Neural crest cell (in vitro differentiated cells): ENCODE data around the gene TCF7. TPM values are rescaled to one million over a fixed set of nuclear protein-coding genes. Genes with fewer than 3 reads are reported as not detected.
A peak's percentile ranks its signal among the peaks of the same experiment; 100 is the strongest.

Experiments used
- DNase-seq: peaks from one replicate; pipeline ENCODE4 v3.0.0; 2021; ENCODE audit warnings: low read depth, mixed read lengths, low spot score
- H3K27ac Mint-ChIP-seq: one replicate; pipeline ENCODE4 v1.8.0; 2021; ENCODE audit warnings: mild to moderate bottlenecking, mixed read lengths; ENCODE audit not compliant: unreplicated experiment
- H3K27me3 Mint-ChIP-seq: 2 replicates; pipeline ENCODE4 v1.8.0; 2021; ENCODE audit warnings: low read depth, mild to moderate bottlenecking, mixed read lengths
- H3K36me3 Mint-ChIP-seq: 2 replicates; pipeline ENCODE4 v1.8.0; 2021; ENCODE audit warnings: low read depth, mild to moderate bottlenecking, mixed read lengths
- H3K4me1 Mint-ChIP-seq: 2 replicates; pipeline ENCODE4 v1.8.0; 2021; ENCODE audit warnings: mixed read lengths
- H3K4me3 Mint-ChIP-seq: one replicate; pipeline ENCODE4 v1.8.0; 2021; ENCODE audit warnings: mild to moderate bottlenecking, mixed read lengths
- H3K9me3 Mint-ChIP-seq: 2 replicates; pipeline ENCODE4 v1.8.0; 2021; ENCODE audit warnings: mixed read lengths
- total RNA-seq: library from RNA; stranded (reverse); gene quantifications from 2 replicates; pipeline ENCODE4 v1.2.1, GENCODE V29; 2021
- TF ChIP-seq, protein P1 (sequence below): fragments of 200-600 bp; sonication (generic); conservative IDR thresholded peaks from 2 replicates; pipeline ENCODE4 v1.5.0; 2021; ENCODE audit warnings: antibody characterized with exemption, mild to moderate bottlenecking

TCF7 gene
- total RNA-seq, 1 donor from 2014 or later, result 18.0 TPM

DNA sequence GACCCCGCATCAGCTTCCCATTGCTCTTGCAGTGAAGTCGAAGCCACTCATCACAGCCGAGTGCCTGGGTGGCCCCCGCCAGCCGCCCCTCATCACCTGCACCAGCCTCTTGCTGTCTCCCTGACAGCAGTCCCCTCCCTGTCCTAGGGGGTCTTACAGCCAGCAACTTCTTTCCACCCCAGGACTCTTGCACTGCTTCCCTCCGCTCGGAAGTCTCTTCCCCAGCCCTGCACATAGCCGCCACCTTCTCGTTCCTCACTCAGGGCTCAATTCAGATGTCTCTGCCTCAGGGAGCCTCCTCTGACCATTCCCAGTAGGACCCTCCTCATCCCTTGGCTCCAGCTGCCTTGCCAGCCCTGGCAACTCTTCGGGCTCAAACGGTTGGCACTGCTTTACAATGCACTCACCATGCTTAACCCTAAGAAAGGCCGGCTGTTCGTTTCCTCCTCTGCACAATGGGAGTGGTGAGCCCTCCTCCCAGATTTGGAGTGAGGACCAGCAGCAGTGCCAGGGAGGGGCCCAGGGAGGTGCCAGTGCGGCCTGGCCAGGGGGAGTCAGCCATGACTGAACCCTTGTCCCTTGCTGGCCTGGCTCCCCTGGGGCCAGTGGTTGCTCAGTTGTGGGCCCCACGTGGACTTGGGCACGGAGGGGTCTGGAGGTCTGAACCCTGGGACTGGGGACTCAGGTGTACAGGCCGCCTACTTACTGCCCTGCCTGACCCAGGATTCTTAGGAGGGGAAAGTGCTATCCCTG lies 6.1 kb downstream of the TCF7 start:
- Mint-ChIP-seq H3K4me1 (no peaks in the 10 kb centered on the region), H3K27ac (no peak overlapping the region), H3K9me3 (no peaks in the 10 kb centered on the region), H3K36me3 (no peaks in the 10 kb centered on the region), H3K4me3 (peak overlapping the region; percentile 48), H3K27me3 (no peaks in the 10 kb centered on the region)
- TF ChIP-seq, protein P1, sequence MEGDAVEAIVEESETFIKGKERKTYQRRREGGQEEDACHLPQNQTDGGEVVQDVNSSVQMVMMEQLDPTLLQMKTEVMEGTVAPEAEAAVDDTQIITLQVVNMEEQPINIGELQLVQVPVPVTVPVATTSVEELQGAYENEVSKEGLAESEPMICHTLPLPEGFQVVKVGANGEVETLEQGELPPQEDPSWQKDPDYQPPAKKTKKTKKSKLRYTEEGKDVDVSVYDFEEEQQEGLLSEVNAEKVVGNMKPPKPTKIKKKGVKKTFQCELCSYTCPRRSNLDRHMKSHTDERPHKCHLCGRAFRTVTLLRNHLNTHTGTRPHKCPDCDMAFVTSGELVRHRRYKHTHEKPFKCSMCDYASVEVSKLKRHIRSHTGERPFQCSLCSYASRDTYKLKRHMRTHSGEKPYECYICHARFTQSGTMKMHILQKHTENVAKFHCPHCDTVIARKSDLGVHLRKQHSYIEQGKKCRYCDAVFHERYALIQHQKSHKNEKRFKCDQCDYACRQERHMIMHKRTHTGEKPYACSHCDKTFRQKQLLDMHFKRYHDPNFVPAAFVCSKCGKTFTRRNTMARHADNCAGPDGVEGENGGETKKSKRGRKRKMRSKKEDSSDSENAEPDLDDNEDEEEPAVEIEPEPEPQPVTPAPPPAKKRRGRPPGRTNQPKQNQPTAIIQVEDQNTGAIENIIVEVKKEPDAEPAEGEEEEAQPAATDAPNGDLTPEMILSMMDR, result no peak
- no peak for DNase-seq

DNA sequence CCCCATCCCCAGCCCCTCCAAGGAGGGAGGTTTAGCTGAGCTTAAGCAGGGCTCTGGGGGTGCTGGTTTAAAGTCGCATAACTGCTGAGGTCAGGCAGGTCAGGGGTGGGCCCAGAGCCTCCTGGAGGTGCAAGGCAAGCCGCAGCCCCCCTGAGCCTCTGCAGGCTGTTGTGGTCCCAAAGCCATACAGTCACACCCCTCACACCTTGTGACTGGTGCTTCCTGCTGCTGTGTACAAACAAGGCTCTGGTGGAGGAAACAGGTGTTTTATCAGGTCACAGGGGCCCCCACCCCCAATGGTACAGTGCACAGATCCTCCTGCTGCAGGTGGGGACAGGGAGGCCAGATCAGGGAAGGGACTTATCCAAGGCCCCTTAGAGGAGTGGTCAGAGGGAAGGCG lies 8.0 kb downstream of the TCF7 start:
- Mint-ChIP-seq H3K27ac (no peak overlapping the region), H3K4me1 (no peaks in the 10 kb centered on the region), H3K27me3 (no peaks in the 10 kb centered on the region), H3K36me3 (no peaks in the 10 kb centered on the region), H3K4me3 (no peak overlapping the region), H3K9me3 (no peaks in the 10 kb centered on the region)
- TF ChIP-seq, protein P1, result no peak
- DNase-seq, result no peak

GRCh38 chr5:134123360-134123759 lies 8.9 kb downstream of the TCF7 start:
- H3K4me3 Mint-ChIP-seq, result no peak overlapping the region
- no peaks in the 10 kb centered on the region for H3K9me3 Mint-ChIP-seq
- no peaks in the 10 kb centered on the region for H3K27me3 Mint-ChIP-seq
- no peaks in the 10 kb centered on the region for H3K4me1 Mint-ChIP-seq
- DNase-seq, result no peak
- H3K27ac Mint-ChIP-seq, result no peak overlapping the region
- TF ChIP-seq, protein P1, result no peak
- no peaks in the 10 kb centered on the region for H3K36me3 Mint-ChIP-seq

GRCh38 chr5:134124289-134125038 lies 10.0 kb downstream of the TCF7 start:
- Mint-ChIP-seq H3K4me3 (no peak overlapping the region), H3K27me3 (no peaks in the 10 kb centered on the region), H3K9me3 (no peaks in the 10 kb centered on the region), H3K36me3 (no peaks in the 10 kb centered on the region), H3K4me1 (no peaks in the 10 kb centered on the region), H3K27ac (peak overlapping the region; percentile 62)
- no peak for DNase-seq
- TF ChIP-seq, protein P1, result no peak

GRCh38 chr5:134125039-134126015 lies 10.8 kb downstream of the TCF7 start:
- Mint-ChIP-seq H3K4me1 (peaks cover 5% of the 10 kb centered on the region), H3K27me3 (no peaks in the 10 kb centered on the region), H3K9me3 (no peaks in the 10 kb centered on the region), H3K4me3 (peak overlapping the region; percentile 41), H3K27ac (no peak overlapping the region), H3K36me3 (no peaks in the 10 kb centered on the region)
- TF ChIP-seq, protein P1, result no peak
- no peak for DNase-seq
